Loucy (cell line): ENCODE measurements around the gene TOP3B.

Experiments used
- EZH2phosphoT487 ChIP-seq: fragments of 200-600 bp; IDR thresholded peaks from 2 replicates; pipeline ENCODE4 v1.6.1; 2018; ENCODE audit warnings: antibody characterized with exemption, mild to moderate bottlenecking, moderate library complexity, borderline replicate concordance
- TF ChIP-seq, protein P1 (sequence below): fragments of 200-600 bp; sonication (generic); conservative IDR thresholded peaks from 2 replicates; pipeline ENCODE4 v1.5.1; 2014; ENCODE audit warnings: mild to moderate bottlenecking, antibody characterized with exemption, low read length

DNA sequence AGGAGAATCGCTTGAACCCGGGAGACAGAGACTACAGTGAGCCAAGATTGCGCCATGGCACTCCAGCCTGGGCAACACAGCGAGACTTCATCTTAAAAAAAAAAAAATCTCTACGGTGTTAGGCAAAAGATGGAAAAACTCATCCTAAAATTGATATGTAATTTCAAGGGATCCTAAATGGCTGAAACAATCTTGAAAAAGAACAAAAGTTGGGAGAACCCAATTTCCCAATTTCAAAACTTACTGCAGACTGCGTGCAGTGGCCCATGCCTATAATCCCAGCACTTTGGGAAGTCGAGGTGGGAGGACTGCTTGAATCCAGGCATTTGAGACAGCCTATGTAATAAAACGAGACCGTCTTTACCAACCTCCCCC is 31.7 kb upstream of the TOP3B start:
- TF ChIP-seq, protein P1, sequence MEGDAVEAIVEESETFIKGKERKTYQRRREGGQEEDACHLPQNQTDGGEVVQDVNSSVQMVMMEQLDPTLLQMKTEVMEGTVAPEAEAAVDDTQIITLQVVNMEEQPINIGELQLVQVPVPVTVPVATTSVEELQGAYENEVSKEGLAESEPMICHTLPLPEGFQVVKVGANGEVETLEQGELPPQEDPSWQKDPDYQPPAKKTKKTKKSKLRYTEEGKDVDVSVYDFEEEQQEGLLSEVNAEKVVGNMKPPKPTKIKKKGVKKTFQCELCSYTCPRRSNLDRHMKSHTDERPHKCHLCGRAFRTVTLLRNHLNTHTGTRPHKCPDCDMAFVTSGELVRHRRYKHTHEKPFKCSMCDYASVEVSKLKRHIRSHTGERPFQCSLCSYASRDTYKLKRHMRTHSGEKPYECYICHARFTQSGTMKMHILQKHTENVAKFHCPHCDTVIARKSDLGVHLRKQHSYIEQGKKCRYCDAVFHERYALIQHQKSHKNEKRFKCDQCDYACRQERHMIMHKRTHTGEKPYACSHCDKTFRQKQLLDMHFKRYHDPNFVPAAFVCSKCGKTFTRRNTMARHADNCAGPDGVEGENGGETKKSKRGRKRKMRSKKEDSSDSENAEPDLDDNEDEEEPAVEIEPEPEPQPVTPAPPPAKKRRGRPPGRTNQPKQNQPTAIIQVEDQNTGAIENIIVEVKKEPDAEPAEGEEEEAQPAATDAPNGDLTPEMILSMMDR, result no peak
- TF ChIP-seq EZH2phosphoT487, result no peak
